NCI-H460 (cell line): ENCODE results near the gene ZNF470. TPM values are rescaled to one million over a fixed set of nuclear protein-coding genes. Genes with fewer than 3 reads are reported as not detected.
A peak's percentile ranks its signal among the peaks of the same experiment; 100 is the strongest.

Experiments
- DNase-seq: peaks from one replicate; pipeline ENCODE4 v3.0.0-alpha.2; 2016; ENCODE audit warnings: low read depth; ENCODE audit errors: extremely low read depth
- polyA plus RNA-seq: library from polyadenylated mRNA; depleted of rRNA; stranded (reverse); fragments of >200 nt; gene quantifications from 2 replicates; pipeline ENCODE4 v1.2.3, GENCODE V29; 2014; cell fraction: nucleus; rRNA removed
- total RNA-seq: library from RNA; depleted of rRNA; stranded (reverse); fragments of >200 nt; shearing (Covaris generic); gene quantifications from 2 replicates; pipeline ENCODE4 v1.2.3, GENCODE V29; 2014; rRNA removed

Gene ZNF470
- total RNA-seq: 1.8 and 2.0 TPM in 2 replicates
- polyA plus RNA-seq: 2.0 and 5.3 TPM in 2 replicates

DNA sequence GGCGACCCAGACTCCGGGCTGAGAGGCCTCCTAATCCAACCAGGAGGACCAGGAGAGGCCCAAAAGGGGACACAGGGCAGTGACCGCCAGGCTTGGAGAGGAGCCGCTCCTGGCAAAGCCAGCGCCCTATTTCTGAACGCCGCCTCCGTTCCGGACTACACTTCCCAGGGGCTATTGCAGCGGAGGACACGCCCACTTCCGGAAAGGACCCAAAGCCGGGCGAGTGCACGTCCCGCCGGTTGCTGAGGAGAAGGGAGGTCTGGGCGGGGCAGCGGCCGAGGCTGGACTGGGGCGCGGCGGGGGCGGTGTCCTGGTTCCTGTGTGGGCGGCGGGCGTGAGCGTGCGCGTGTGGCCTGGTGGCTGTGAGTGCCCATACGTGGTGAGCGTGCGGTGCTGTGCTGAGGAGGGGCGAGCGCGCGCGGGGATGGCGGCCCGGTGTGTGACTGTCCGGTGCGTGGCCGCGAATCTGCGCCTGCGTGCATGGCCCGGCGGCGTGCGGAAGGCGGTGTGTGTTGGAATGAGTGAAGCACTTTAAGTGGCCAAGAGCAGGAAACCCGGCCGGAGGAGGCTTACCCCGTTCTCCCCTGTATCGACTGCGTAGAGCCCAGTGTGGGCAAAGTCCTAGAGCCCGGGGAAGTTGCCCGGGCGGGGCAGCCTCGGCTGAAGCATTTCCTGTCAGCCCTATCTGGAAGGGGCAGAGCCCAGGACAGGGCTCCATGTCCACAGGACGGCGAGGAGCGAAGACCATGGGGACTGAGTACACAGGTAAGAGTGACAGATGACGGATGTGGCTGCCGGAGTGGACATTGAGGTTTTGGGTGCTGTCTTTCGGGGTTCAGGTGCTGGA is at the start of gene ZNF470:
ZNF470 (plus strand) TSS at position 195 of the 847 bp plus-strand sequence. CDS start 2,844 bp downstream, outside the sequence.
- peak; percentile 86 for DNase-seq

DNA sequence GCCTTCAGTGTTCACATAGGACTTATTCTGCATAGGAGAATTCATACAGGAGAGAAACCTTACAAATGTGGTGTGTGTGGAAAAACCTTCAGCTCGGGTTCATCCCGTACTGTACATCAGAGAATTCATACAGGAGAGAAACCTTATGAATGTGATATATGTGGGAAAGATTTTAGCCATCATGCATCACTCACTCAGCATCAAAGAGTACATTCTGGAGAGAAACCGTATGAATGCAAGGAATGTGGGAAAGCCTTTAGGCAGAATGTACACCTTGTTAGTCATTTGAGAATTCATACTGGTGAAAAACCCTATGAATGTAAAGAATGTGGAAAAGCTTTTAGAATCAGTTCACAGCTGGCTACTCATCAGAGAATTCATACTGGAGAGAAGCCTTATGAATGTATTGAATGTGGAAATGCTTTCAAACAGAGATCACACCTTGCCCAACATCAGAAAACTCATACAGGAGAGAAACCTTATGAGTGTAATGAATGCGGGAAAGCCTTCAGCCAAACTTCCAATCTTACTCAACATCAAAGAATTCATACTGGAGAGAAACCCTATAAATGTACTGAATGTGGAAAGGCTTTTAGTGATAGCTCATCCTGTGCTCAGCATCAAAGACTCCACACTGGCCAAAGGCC is 41.9 kb upstream of the ZNF470 start:
- DNase-seq: no peak

DNA sequence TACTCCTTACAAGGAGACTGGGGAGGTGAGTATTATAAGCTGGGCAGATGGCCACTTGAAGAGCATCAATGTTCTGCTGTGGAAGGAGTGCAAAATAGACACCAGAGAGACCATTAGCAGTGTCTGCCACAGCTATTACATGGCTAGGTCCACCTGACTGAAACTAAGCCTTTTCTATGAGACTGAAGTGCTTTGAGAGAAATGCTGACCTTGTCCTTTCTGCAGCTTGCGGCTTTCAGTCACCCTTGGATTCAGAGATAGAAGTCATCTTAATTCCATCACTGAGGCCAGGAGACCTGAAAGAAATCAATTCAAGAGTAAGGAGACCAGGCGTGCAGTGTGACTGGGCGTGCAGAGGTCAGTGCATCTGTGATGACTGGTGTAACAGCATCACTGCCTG is 29.8 kb upstream of the ZNF470 start:
- no peak for DNase-seq

DNA sequence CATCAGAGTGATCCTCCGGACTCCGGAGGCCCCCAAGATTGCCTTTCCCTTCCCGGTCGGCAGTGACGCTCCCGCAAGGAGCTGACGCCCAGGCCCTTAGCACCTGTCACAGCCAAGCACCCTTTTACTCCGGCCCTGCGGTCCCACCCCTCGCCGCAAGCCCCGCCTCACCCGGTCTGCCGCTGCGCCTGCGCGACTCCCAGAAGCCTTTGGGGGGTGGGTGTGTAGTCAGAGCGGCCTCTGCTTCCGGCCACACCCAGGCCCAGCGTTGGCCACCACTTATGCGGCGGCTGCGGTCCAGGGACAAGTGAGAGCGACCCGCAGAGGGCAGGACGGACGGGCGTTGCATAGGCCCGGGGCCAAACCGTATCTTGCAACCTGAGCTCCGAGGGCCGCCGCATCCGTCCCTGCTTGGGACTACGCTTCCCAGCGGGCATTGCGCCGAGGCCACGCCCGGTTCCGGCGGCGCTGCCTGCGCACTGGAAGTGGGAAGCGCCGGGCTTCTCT is 29.0 kb upstream of the ZNF470 start:
- DNase-seq: peak; percentile 78

DNA sequence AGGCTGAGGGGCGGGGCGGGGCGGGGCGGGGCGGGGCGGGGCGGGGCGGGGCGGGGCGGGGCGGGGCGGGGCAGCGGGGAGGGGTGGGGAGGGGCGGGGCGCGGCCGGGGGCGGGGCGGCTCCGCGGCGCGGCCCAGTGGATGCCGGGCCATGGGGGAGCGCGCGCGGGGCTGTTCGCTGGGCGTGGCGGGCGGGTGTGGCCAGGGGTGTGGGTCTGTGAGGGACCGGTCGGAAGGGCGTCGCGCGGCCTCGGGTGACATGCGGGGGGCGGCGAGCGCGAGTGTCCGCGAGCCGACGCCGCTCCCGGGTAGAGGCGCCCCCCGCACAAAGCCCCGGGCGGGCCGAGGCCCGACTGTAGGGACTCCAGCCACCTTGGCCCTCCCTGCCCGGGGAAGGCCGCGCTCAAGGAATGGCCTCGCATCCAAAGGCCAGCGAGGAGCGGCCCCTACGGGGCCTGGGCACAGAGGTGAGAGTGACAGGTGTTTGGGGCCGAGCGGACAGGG is 28.5 kb upstream of the ZNF470 start, which contains the start of gene ZFP28:
ZFP28 (plus strand) TSS at position 188 of the 503 bp plus-strand sequence; CDS start at position 259, 71 bp downstream.
- DNase-seq: no peak

DNA sequence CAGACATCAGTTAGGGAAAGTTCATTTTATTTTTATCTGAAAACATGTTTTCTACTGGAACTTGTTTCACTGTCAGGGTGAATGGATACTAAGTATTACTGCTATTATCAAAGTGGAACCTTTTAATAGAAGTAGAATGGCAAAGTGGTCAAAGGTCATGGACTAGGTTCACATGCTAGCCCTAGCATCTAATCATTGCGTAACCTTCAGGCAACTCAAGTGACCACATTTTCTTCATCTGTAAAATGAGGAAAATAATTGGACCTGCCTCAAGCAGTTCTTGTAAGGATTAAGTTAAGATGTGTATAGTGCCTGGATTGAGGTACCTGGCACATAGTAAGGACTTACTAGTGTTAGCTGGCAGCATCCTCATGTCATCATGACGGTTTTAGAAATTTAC is 23.5 kb upstream of the ZNF470 start:
- DNase-seq: no peak

DNA sequence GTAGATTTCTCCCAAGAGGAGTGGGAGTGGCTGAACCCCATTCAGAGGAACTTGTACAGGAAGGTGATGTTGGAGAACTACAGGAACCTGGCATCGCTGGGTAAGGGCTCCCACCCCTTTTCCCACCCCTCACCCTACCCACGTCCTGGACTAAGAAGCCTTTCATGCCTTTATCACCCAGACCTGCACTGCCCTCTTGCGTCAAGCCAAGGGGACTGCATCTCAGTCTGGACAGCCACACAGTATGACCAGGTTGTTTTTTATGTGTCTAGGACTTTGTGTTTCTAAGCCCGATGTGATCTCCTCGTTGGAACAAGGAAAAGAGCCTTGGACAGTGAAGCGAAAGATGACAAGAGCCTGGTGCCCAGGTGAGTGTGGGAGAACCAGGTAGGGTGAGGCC is 19.7 kb upstream of the ZNF470 start:
- no peak for DNase-seq

DNA sequence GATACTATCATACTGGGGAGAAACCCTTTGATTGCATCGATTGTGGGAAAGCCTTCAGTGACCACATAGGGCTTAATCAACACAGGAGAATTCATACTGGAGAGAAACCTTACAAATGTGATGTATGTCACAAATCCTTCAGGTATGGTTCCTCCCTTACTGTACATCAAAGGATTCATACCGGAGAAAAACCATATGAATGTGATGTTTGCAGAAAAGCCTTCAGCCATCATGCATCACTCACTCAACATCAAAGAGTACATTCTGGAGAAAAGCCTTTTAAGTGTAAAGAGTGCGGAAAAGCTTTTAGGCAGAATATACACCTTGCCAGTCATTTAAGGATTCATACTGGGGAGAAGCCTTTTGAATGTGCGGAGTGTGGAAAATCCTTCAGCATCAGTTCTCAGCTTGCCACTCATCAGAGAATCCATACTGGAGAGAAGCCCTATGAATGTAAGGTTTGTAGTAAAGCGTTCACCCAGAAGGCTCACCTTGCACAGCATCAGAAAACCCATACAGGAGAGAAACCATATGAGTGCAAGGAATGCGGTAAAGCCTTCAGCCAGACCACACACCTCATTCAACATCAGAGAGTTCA is 12.9 kb upstream of the ZNF470 start:
- DNase-seq: no peak

GRCh38 chr19:56562766-56563165 is 4.5 kb upstream of the ZNF470 start:
- DNase-seq: no peak

- peak; percentile 8 for DNase-seq
These were observed 379 bp upstream of the ZNF470 start for GRCh38 chr19:56566904-56567273.

GRCh38 chr19:56572589-56572988 is 5.3 kb downstream of the ZNF470 start:
- DNase-seq: no peak

DNA sequence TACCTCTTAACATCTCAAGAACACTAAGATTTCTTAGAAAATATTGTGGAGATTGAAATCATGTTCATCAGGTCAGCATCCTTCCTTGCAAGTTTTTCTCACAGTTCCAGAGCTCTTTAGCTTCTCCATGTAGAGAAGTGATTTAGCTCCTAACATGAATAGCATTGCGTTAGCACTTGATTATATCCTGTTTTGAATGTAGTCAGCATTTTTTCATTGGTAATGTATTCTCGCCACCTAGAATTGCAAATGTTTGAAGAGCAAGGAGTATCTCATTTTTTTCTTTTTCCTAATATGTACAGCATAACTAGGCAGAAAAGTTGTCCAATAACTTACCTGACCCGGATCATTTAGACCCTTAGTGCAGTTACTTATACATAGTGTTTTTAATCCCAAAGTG is 6.6 kb downstream of the ZNF470 start:
- DNase-seq: no peak

- DNase-seq: no peak
These were observed 10.7 kb downstream of the ZNF470 start for GRCh38 chr19:56577719-56578602.

GRCh38 chr19:56594446-56594782 is 27.1 kb downstream of the ZNF470 start:
- DNase-seq: no peak

DNA sequence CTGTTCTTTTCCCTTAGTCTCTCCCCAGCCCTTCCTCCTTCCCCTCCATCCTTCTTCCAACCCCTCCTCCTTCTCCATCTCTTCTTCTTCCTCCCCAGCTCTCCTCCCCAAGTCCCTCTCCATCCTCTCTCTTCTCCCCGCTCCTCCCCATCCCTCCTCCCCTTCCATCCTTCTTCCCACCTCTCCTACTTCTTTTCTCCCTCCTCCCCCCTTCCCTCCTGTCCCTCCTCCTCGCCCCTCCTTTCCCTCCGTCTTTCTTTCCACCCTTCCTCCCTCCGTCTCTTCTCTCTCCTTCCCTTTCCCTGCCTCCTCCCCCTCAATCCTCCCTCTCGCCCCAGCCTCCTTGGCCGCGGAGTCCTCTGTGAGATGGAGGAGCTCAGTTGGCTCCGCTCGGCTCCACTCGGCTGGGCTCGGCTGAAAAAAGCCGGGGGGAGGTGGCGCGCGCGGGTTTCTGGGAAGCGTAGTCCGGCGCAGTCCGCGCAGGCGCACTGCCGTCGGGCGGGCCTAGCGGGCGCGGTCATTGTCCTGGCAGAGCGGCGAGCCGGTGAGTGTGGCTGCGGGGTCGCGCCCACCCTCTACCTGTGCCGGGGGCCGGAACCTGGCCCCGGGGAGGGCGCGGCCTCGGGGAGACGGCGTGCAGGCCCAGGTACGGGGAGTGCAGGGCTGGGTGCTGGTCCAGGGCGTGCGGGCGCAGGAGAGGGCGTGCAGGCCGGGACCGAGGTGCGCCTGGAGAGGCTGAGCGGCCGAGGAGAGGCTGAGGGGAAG is 27.7 kb downstream of the ZNF470 start, which contains the start of gene ZNF71:
ZNF71 (plus strand) TSS at position 520 of the 765 bp plus-strand sequence. CDS start 6,257 bp downstream, outside the sequence.
- peak; percentile 65 for DNase-seq

DNA sequence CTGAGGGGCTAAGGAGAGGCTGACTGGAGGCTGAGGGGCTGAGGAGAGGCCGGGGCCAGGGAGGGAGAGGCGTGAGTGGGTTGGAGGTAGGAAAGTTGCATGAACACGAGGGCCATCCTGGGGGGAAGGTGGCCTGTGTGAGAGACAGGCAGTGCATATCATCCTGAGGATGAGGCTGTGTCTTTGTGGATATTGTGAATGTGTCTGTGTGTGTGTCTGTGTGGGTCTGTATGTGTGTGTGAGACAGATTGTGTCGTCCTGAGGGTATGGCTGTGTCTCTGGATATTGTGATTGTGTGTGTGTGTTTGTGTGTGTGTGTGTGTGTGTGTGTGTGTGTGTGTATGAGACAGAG is 28.3 kb downstream of the ZNF470 start:
- DNase-seq: no peak

- no peak for DNase-seq
These were observed 29.4 kb downstream of the ZNF470 start for GRCh38 chr19:56596676-56597075.

DNA sequence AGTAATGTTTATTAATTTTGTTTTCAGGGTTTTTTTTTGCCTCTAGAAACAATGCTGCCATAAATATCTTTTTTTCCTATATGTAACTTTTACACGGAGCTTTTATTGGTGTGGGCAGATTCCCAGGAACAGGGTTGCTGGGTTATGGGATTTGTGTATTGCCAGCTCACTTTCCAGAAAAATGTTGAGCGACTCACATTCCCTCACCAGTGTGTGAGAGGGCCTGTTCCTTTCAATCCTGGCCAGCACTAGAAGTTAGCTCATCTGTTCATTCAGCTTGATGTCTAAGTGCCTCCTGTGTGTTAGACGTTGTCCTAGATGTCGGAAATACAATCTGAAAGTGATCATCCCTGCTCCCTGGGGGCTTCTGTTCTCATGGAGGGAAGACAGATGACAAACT is 30.4 kb downstream of the ZNF470 start:
- DNase-seq: no peak

- DNase-seq: no peak
These were observed 34.1 kb downstream of the ZNF470 start for GRCh38 chr19:56601375-56601774.
